ENCODE data around the gene TGFBR3L. TPM values are rescaled to one million over a fixed set of nuclear protein-coding genes. Genes with fewer than 3 reads are reported as not detected.
A peak's percentile ranks its signal among the peaks of the same experiment; 100 is the strongest.

The TGFBR3L gene
- total and polyA plus RNA-seq, 12 donors: 0.23 to 7.0 (median 1.2) TPM; not detected in 3

DNA sequence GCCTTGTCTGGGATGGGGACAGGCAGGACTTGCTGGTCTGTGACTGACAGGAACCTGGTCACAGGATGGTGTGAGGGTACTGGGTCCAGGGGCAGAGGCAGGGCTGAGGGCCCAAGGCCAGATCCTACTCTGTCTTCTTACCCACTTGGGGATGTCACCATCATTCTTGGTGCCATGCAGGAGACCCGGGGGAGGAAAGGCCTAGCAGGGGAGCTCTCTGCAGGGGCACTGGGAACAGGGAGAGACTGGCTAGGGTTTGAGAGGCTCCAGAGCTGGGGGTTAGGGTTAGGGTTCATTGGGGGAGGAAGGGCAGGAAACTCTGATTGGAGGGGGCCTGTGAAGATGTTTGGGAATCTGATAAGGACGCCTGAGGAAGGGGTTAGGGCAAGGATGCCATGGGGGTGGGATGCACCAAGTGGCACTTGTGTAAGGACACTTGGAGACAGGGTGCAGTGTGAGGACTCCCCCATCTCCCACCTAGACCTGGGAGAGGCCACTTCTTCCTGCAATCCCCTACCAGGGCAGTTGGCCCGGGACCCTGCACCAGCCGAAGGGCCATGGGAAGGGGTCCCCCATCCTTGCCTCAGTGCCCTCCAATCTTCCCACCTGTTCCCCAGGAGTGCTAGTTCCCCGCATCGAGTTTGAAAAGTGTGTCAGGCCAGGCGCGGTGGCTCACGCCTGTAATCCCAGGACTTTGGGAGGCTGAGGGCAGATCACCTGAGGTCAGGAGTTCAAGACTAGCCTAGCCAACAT, 47.4 kb upstream of the TGFBR3L start:
- Histone ChIP-seq H3K36me3 (replicated peaks in 1 of 2) (no peaks in the 10 kb centered on the region), H3K9me3 (replicated peaks in 1 of 3) (no peaks in the 10 kb centered on the region), H3K4me1 (replicated peaks in 1 of 2) (peaks cover 15 to 30% of the 10 kb centered on the region in 2 donors), H3K27ac (no peak overlapping the region), H3K27me3 (peaks cover under 1% of the 10 kb centered on the region), H3K4me3 (no peak overlapping the region)
- intact Hi-C loops (cut with DNase I): no loop called here
- TF ChIP-seq POLR2A (IDR thresholded peaks at IDR 0.05) (no peak), CTCF (IDR thresholded peaks at IDR 0.05) (no peak)
- 86 to 95% (median 89%) methylated on average over 7 to 9 of the region's 9 CpGs for WGBS, 4 donors
- peak in 1 of 7 donors; percentile 35 for DNase-seq

DNA sequence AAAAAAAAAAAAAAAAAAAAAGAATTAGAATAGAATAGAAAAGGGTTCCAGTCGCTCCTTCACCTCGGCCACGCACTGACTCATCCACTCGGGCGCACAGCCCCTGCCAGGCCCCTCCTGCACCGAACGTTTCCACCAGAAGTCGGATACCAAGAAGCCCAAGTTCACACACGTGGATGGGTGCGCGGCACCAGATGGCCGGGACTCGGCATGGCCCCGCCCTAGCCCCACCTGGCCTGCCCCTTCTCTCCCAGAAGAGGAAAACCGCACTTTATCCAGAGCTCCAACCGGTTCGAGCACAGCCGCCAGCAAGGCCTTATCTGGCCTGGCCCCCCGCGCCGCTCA, 46.3 kb upstream of the TGFBR3L start:
- H3K27me3 ChIP-seq: peaks cover 9% of the 10 kb centered on the region
- peak overlapping the region in 1 of 4 donors; percentile 65 for H3K4me3 ChIP-seq
- intact Hi-C loops (cut with DNase I): no loop called here
- peak overlapping the region; percentile 73 to 99 (median 82) for H3K27ac ChIP-seq
- WGBS, 4 donors: 6 to 21% (median 8%) methylated on average over 14 to 21 of the region's 21 CpGs
- TF ChIP-seq CTCF (IDR thresholded peaks at IDR 0.05) (no peak), POLR2A (IDR thresholded peaks at IDR 0.05) (no peak)
- no peaks in the 10 kb centered on the region for H3K9me3 ChIP-seq (replicated peaks in 1 of 3)
- peak; percentile 67 to 89 (median 86) for DNase-seq
- H3K4me1 ChIP-seq (replicated peaks in 1 of 2): peaks cover 14 to 31% of the 10 kb centered on the region in 2 donors
- no peaks in the 10 kb centered on the region for H3K36me3 ChIP-seq (replicated peaks in 1 of 2)

- intact Hi-C loops (cut with DNase I): no loop called here
- DNase-seq: peak; percentile 86 to 94 (median 93)
- Histone ChIP-seq H3K36me3 (replicated peaks in 1 of 2) (no peaks in the 10 kb centered on the region), H3K27me3 (peaks cover 14% of the 10 kb centered on the region), H3K4me3 (peak overlapping the region in 2 of 4 donors; percentile 18 to 65), H3K4me1 (replicated peaks in 1 of 2) (peaks cover 15 to 31% of the 10 kb centered on the region in 2 donors), H3K9me3 (replicated peaks in 1 of 3) (no peaks in the 10 kb centered on the region), H3K27ac (peak overlapping the region; percentile 73 to 99 (median 82))
- WGBS, 4 donors: 0 to 20% (median 4%) methylated on average over 1 to 67 of the region's 67 CpGs
- TF ChIP-seq CTCF (IDR thresholded peaks at IDR 0.05) (peak in 3 of 6 experiments; percentile 74 to 96 (median 88)), POLR2A (IDR thresholded peaks at IDR 0.05) (peak in 1 of 2 donors; percentile 76)
Measured at GRCh38 chr19:7868671-7869452, 45.8 kb upstream of the TGFBR3L start.

GRCh38 chr19:7869453-7869909, 45.1 kb upstream of the TGFBR3L start:
- H3K4me1 ChIP-seq (replicated peaks in 1 of 2): peaks cover 18 to 31% of the 10 kb centered on the region in 2 donors

More at GRCh38 chr19:7869453-7869909, 45.1 kb upstream of the TGFBR3L start:
- H3K27ac ChIP-seq: peak overlapping the region; percentile 73 to 99 (median 82)
- H3K4me3 ChIP-seq: peak overlapping the region in 2 of 4 donors; percentile 18 to 65
- DNase-seq: peak; percentile 74 to 87 (median 81)
- no peaks in the 10 kb centered on the region for H3K36me3 ChIP-seq (replicated peaks in 1 of 2)
- intact Hi-C loops (cut with DNase I): no loop called here
- peaks cover 20% of the 10 kb centered on the region for H3K27me3 ChIP-seq
- no peak for TF ChIP-seq POLR2A (IDR thresholded peaks at IDR 0.05)
- TF ChIP-seq CTCF (IDR thresholded peaks at IDR 0.05): peak in 3 of 6 experiments; percentile 5 to 27 (median 7)
- H3K9me3 ChIP-seq (replicated peaks in 1 of 3): no peaks in the 10 kb centered on the region
- WGBS, 4 donors: 1 to 3% (median 2%) methylated on average over 14 to 47 of the region's 47 CpGs; no CpG with 5 or more reads in 1 of the 4 donors
